ENCODE measurements around the gene MGAT4A. TPM values are rescaled to one million over a fixed set of nuclear protein-coding genes. Genes with fewer than 3 reads are reported as not detected.

The MGAT4A gene
- total and polyA plus RNA-seq, 2 of the 13 experiments (the other 11 are each of a cell fraction or from before 2014, with no cell fraction given), result 47.2 to 90.9 TPM

DNA sequence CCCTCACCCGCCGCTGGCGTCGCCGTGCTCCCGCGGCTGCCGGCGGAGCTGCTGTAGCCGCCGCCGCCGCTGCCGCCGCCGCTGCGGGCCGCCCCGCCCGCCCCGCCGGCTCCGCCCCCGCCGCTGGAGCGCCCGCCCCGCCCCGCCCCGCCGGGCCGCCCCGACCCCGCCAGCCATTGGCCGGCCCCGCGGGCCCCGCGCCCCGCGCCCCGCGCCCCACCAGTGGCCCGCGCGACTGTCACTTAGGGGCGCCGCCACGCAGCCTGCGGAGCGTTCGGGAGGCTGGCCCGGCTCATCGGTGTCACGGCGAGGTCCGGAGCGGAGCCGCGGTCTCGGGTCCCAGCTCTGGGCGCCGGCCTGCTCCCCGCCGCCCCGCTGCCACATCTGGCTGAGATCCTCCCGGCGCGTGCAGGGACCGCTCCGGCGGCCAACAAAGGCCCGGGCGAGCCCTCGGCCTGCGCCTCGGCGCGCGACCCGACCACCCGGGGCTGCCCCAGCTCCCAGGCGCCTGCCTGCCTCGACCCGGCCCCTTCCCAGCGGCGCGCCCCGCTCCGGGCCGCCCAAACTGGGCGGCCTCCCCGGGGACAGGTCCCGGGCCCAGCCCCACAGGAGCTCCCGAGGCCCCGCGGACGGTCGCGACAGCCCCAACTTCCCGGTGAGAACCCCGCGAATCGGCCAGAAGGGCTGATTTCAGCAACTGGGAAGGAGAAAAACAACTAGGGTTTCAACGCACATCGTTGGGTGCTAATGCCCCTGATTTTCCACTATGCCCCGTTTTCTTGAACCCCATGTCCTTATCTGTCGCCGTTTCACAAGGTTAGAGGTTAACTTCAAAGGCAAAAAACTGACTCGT, at the start of gene MGAT4A (continued):
- TF ChIP-seq, protein P1, sequence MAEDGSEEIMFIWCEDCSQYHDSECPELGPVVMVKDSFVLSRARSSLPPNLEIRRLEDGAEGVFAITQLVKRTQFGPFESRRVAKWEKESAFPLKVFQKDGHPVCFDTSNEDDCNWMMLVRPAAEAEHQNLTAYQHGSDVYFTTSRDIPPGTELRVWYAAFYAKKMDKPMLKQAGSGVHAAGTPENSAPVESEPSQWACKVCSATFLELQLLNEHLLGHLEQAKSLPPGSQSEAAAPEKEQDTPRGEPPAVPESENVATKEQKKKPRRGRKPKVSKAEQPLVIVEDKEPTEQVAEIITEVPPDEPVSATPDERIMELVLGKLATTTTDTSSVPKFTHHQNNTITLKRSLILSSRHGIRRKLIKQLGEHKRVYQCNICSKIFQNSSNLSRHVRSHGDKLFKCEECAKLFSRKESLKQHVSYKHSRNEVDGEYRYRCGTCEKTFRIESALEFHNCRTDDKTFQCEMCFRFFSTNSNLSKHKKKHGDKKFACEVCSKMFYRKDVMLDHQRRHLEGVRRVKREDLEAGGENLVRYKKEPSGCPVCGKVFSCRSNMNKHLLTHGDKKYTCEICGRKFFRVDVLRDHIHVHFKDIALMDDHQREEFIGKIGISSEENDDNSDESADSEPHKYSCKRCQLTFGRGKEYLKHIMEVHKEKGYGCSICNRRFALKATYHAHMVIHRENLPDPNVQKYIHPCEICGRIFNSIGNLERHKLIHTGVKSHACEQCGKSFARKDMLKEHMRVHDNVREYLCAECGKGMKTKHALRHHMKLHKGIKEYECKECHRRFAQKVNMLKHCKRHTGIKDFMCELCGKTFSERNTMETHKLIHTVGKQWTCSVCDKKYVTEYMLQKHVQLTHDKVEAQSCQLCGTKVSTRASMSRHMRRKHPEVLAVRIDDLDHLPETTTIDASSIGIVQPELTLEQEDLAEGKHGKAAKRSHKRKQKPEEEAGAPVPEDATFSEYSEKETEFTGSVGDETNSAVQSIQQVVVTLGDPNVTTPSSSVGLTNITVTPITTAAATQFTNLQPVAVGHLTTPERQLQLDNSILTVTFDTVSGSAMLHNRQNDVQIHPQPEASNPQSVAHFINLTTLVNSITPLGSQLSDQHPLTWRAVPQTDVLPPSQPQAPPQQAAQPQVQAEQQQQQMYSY (CRISPR knock-in tag; IDR thresholded peaks at IDR 0.05), result peak; percentile 81
- TF ChIP-seq CENPT (CRISPR knock-in tag; IDR thresholded peaks at IDR 0.05; ENCODE audit: low read depth), result no peak
- TF ChIP-seq, protein P2, sequence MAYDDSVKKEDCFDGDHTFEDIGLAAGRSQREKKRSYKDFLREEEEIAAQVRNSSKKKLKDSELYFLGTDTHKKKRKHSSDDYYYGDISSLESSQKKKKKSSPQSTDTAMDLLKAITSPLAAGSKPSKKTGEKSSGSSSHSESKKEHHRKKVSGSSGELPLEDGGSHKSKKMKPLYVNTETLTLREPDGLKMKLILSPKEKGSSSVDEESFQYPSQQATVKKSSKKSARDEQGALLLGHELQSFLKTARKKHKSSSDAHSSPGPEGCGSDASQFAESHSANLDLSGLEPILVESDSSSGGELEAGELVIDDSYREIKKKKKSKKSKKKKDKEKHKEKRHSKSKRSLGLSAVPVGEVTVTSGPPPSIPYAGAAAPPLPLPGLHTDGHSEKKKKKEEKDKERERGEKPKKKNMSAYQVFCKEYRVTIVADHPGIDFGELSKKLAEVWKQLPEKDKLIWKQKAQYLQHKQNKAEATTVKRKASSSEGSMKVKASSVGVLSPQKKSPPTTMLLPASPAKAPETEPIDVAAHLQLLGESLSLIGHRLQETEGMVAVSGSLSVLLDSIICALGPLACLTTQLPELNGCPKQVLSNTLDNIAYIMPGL (CRISPR knock-in tag; IDR thresholded peaks at IDR 0.05; ENCODE audit: borderline replicate concordance in 1 of 2, low read depth in 1 of 2), result peak in 1 of 2 experiments; percentile 35; a peak in 2 of 4 replicates
- TF ChIP-seq MED1 (CRISPR knock-in tag; IDR thresholded peaks at IDR 0.05), result peak; percentile 48
- no peak for TF ChIP-seq WIZ (CRISPR knock-in tag; IDR thresholded peaks at IDR 0.05)
- peak; percentile 49 for TF ChIP-seq NKX3-1 (CRISPR knock-in tag; IDR thresholded peaks at IDR 0.05)
- TF ChIP-seq, protein P3, sequence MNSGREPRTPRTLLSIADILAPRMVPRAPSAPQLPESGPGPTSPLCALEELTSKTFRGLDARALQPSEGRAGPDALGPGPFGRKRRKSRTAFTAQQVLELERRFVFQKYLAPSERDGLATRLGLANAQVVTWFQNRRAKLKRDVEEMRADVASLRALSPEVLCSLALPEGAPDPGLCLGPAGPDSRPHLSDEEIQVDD (CRISPR knock-in tag; IDR thresholded peaks at IDR 0.05; ENCODE audit: borderline replicate concordance), result 0 out of 2 replicates have a peak, but pooled peaks have one; percentile 57
- TF ChIP-seq POLR2AphosphoS5 (IDR thresholded peaks at IDR 0.05; ENCODE audit: low read depth, low read length), result peak; percentile 75
- TF ChIP-seq ZNF839 (CRISPR knock-in tag; IDR thresholded peaks at IDR 0.05; ENCODE audit: borderline replicate concordance), result no peak
- no peak for TF ChIP-seq NFKBIZ (CRISPR knock-in tag; IDR thresholded peaks at IDR 0.05)
- no peak for TF ChIP-seq REL (CRISPR knock-in tag; conservative IDR thresholded peaks at IDR 0.05)
- TF ChIP-seq, protein P4, sequence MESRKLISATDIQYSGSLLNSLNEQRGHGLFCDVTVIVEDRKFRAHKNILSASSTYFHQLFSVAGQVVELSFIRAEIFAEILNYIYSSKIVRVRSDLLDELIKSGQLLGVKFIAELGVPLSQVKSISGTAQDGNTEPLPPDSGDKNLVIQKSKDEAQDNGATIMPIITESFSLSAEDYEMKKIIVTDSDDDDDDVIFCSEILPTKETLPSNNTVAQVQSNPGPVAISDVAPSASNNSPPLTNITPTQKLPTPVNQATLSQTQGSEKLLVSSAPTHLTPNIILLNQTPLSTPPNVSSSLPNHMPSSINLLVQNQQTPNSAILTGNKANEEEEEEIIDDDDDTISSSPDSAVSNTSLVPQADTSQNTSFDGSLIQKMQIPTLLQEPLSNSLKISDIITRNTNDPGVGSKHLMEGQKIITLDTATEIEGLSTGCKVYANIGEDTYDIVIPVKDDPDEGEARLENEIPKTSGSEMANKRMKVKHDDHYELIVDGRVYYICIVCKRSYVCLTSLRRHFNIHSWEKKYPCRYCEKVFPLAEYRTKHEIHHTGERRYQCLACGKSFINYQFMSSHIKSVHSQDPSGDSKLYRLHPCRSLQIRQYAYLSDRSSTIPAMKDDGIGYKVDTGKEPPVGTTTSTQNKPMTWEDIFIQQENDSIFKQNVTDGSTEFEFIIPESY (CRISPR knock-in tag; IDR thresholded peaks at IDR 0.05), result no peak
- no peak for TF ChIP-seq HNRNPH1 (optimal IDR thresholded peaks at IDR 0.05; ENCODE audit: low read depth, low read length)
- no peak for TF ChIP-seq ATAD3A (CRISPR knock-in tag; IDR thresholded peaks at IDR 0.05)
- TF ChIP-seq, protein P5, sequence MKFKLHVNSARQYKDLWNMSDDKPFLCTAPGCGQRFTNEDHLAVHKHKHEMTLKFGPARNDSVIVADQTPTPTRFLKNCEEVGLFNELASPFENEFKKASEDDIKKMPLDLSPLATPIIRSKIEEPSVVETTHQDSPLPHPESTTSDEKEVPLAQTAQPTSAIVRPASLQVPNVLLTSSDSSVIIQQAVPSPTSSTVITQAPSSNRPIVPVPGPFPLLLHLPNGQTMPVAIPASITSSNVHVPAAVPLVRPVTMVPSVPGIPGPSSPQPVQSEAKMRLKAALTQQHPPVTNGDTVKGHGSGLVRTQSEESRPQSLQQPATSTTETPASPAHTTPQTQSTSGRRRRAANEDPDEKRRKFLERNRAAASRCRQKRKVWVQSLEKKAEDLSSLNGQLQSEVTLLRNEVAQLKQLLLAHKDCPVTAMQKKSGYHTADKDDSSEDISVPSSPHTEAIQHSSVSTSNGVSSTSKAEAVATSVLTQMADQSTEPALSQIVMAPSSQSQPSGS (CRISPR knock-in tag; IDR thresholded peaks at IDR 0.05), result no peak
- no peak for TF ChIP-seq SOX13 (IDR thresholded peaks at IDR 0.05)
- peak in 1 of 2 experiments; percentile 17; a peak in 1 of 4 replicates for TF ChIP-seq SOX13 (CRISPR knock-in tag; conservative IDR thresholded peaks at IDR 0.05 in 1 of 2, IDR thresholded peaks at IDR 0.05 in 1 of 2)
- TF ChIP-seq TEAD3 (CRISPR knock-in tag; optimal IDR thresholded peaks at IDR 0.05; ENCODE audit: borderline replicate concordance), result peak; percentile 3
